KMS-11 (cell line): ENCODE data around the gene FBXL4.

Experiments
- H2AFZ ChIP-seq: fragments of 200-600 bp; sonication (generic); 2 replicates; pipeline ENCODE4 v1.6.1; 2016; ENCODE audit warnings: antibody characterized with exemption, mixed run types, low read depth
- H3K27ac ChIP-seq: fragments of 200-600 bp; sonication (generic); 2 replicates; pipeline ENCODE4 v1.6.1; 2016; ENCODE audit warnings: mild to moderate bottlenecking, mixed run types
- H3K27me3 ChIP-seq: fragments of 200-600 bp; sonication (generic); 2 replicates; pipeline ENCODE4 v1.6.1; 2017; ENCODE audit warnings: mild to moderate bottlenecking, low read depth, mixed run types, moderate library complexity; ENCODE audit not compliant: insufficient read depth
- H3K36me3 ChIP-seq: fragments of 200-600 bp; sonication (generic); 2 replicates; pipeline ENCODE4 v1.6.1; 2017; ENCODE audit warnings: mild to moderate bottlenecking, mixed run types; ENCODE audit not compliant: insufficient read depth
- H3K4me1 ChIP-seq: fragments of 200-600 bp; sonication (generic); 2 replicates; pipeline ENCODE4 v1.6.1; 2016; ENCODE audit warnings: mild to moderate bottlenecking, low read depth, mixed run types; ENCODE audit not compliant: poor library complexity, severe bottlenecking
- H3K4me2 ChIP-seq: fragments of 200-600 bp; sonication (generic); 2 replicates; pipeline ENCODE4 v1.7.0; 2016; ENCODE audit warnings: mild to moderate bottlenecking, mixed run types
- H3K4me3 ChIP-seq: fragments of 200-600 bp; sonication (generic); IDR thresholded peaks from 2 replicates; pipeline ENCODE4 v1.6.1; 2017; ENCODE audit warnings: low read depth, low read length, mixed read lengths; ENCODE audit not compliant: insufficient read depth
- H3K79me2 ChIP-seq: fragments of 200-600 bp; sonication (generic); 2 replicates; pipeline ENCODE4 v1.6.1; 2016; ENCODE audit warnings: low read depth, mixed run types; ENCODE audit not compliant: insufficient read depth
- H3K9ac ChIP-seq: fragments of 200-600 bp; sonication (generic); 2 replicates; pipeline ENCODE4 v1.6.1; 2016; ENCODE audit warnings: mild to moderate bottlenecking, mixed run types
- H4K20me1 ChIP-seq: fragments of 200-600 bp; sonication (generic); 2 replicates; pipeline ENCODE4 v1.6.1; 2016; ENCODE audit warnings: mild to moderate bottlenecking, mixed run types; ENCODE audit not compliant: insufficient read depth
- TF ChIP-seq, protein P1 (sequence below): fragments of 200-600 bp; sonication (generic); conservative IDR thresholded peaks from 2 replicates; pipeline ENCODE4 v1.6.1; 2017; ENCODE audit warnings: low read depth, mild to moderate bottlenecking, antibody characterized with exemption, low read length, moderate library complexity, mixed read lengths

The FBXL4 gene

DNA sequence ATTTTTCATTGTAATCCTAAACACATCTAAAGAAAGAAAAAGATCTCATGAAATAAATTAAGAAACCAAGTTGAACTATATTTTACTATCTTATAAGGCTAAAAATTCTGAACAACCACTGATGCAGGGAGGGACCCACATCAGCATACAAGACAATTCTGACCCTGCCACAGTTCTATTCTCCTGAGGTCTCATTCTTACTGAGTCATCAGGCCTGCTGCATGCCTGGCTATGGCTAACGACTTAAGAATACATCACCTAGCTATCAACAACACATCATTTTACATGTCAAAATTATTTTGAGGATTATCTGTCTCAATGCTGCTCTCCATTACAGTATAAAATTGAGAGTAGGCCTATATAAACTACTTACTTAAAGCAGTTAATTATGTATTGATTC lies 52.9 kb downstream of the FBXL4 start:
- Histone ChIP-seq H3K4me1 (no peaks in the 10 kb centered on the region), H3K36me3 (no peaks in the 10 kb centered on the region), H3K4me3 (no peak overlapping the region), H3K4me2 (no peak overlapping the region), H3K27me3 (no peaks in the 10 kb centered on the region), H2AFZ (no peak overlapping the region), H3K79me2 (no peaks in the 10 kb centered on the region), H4K20me1 (no peaks in the 10 kb centered on the region), H3K27ac (no peak overlapping the region), H3K9ac (no peak overlapping the region)
- TF ChIP-seq, protein P1, sequence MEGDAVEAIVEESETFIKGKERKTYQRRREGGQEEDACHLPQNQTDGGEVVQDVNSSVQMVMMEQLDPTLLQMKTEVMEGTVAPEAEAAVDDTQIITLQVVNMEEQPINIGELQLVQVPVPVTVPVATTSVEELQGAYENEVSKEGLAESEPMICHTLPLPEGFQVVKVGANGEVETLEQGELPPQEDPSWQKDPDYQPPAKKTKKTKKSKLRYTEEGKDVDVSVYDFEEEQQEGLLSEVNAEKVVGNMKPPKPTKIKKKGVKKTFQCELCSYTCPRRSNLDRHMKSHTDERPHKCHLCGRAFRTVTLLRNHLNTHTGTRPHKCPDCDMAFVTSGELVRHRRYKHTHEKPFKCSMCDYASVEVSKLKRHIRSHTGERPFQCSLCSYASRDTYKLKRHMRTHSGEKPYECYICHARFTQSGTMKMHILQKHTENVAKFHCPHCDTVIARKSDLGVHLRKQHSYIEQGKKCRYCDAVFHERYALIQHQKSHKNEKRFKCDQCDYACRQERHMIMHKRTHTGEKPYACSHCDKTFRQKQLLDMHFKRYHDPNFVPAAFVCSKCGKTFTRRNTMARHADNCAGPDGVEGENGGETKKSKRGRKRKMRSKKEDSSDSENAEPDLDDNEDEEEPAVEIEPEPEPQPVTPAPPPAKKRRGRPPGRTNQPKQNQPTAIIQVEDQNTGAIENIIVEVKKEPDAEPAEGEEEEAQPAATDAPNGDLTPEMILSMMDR, result no peak

- Histone ChIP-seq H2AFZ (no peak overlapping the region), H3K79me2 (no peaks in the 10 kb centered on the region), H3K27ac (no peak overlapping the region), H3K27me3 (no peaks in the 10 kb centered on the region), H4K20me1 (no peaks in the 10 kb centered on the region), H3K36me3 (no peaks in the 10 kb centered on the region), H3K4me3 (no peak overlapping the region), H3K4me2 (no peak overlapping the region), H3K4me1 (no peaks in the 10 kb centered on the region), H3K9ac (no peak overlapping the region)
- TF ChIP-seq, protein P1, result no peak
These were observed 60.1 kb downstream of the FBXL4 start for GRCh38 chr6:98887650-98888049.

GRCh38 chr6:98885330-98885729 lies 62.4 kb downstream of the FBXL4 start:
- Histone ChIP-seq H3K27me3 (no peaks in the 10 kb centered on the region), H2AFZ (no peak overlapping the region), H3K4me2 (no peak overlapping the region), H3K4me3 (no peak overlapping the region), H3K4me1 (peaks cover 16% of the 10 kb centered on the region), H4K20me1 (no peaks in the 10 kb centered on the region), H3K9ac (no peak overlapping the region), H3K79me2 (no peaks in the 10 kb centered on the region), H3K27ac (no peak overlapping the region), H3K36me3 (no peaks in the 10 kb centered on the region)
- TF ChIP-seq, protein P1, result no peak

DNA sequence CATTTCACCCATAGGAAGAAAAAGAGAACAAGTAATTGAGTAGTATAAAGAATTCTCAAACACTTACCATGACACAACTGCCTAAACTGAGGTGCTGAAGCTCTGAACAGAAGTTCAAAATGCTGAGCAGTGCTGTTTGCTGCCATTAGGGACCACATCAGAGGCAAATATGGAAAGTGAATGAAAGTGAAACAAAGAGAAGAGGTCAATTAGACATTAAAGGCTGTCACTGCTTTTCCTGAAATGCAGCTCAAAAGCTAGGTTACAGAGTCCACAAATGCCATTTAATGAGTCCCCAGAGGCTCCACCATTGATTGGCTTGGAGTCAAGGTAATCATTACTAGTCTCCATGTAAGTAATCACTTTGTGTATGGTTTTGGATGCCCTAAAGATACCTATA lies 67.3 kb downstream of the FBXL4 start:
- Histone ChIP-seq H3K9ac (no peak overlapping the region), H3K4me3 (no peak overlapping the region), H3K27ac (no peak overlapping the region), H4K20me1 (no peaks in the 10 kb centered on the region), H3K27me3 (no peaks in the 10 kb centered on the region), H2AFZ (no peak overlapping the region), H3K36me3 (no peaks in the 10 kb centered on the region), H3K4me1 (peaks cover 20% of the 10 kb centered on the region), H3K4me2 (peak overlapping the region; percentile 21; the same call in 1 of the 2 replicates), H3K79me2 (no peaks in the 10 kb centered on the region)
- TF ChIP-seq, protein P1, result no peak
